H1 (cell line): ENCODE data around the gene TRIM32. TPM values are rescaled to one million over a fixed set of nuclear protein-coding genes. Genes with fewer than 3 reads are reported as not detected.

Experiments used
- CTCF ChIA-PET: fragments of 300-600 bp; sonication (Branson Sonifier 250); formaldehyde crosslinking; loops from one replicate; lab custom pipeline; 2021; ENCODE audit not compliant: partially characterized antibody; lab: Charles Lee
- POLR2A ChIA-PET: fragments of 300-600 bp; sonication (Branson Sonifier 250); formaldehyde crosslinking; loops from one replicate; lab custom pipeline; 2021; ENCODE audit warnings: inconsistent platforms; ENCODE audit not compliant: partially characterized antibody; lab: Charles Lee
- DNase-seq, 2 experiments: peaks; one replicate each; pipeline versions ENCODE4 v3.0.0 to v3.0.0-alpha.2; 2010 to 2022; ENCODE audit warnings: low spot score in 2 of 2, low read depth in 1 of 2, mixed read lengths in 1 of 2
- FAIRE-seq: peaks from 2 replicates; lab custom pipeline; 2011; peaks lifted over from hg19 to GRCh38; lab: Jason Lieb, UNC
- H2AFZ ChIP-seq: 2 replicates; pipeline ENCODE4 v1.8.1; 2012; ENCODE audit warnings: low read length, inconsistent platforms
- H2AK5ac ChIP-seq: 2 replicates; pipeline ENCODE4 v1.6.1; 2013; ENCODE audit warnings: low read depth, low read length
- H2BK120ac ChIP-seq: replicated peaks from 2 replicates; pipeline ENCODE3; 2013; ENCODE audit warnings: low read depth, low read length, inconsistent platforms
- H2BK12ac ChIP-seq: 2 replicates; pipeline ENCODE4 v1.6.1; 2013; ENCODE audit warnings: low read depth, low read length
- H2BK15ac ChIP-seq: 2 replicates; pipeline ENCODE4 v1.6.1; 2013; ENCODE audit warnings: low read length
- H2BK20ac ChIP-seq: 2 replicates; pipeline ENCODE4 v1.6.1; 2013; ENCODE audit warnings: low read length
- H2BK5ac ChIP-seq: 2 replicates; pipeline ENCODE4 v1.6.1; 2013; ENCODE audit warnings: low read depth, low read length
- H3K14ac ChIP-seq: 2 replicates; pipeline ENCODE4 v1.6.1; 2013; ENCODE audit warnings: inconsistent platforms; ENCODE audit not compliant: insufficient read length
- H3K18ac ChIP-seq: 2 replicates; pipeline ENCODE4 v1.6.1; 2013; ENCODE audit warnings: low read length; ENCODE audit errors: extremely low read depth
- H3K23ac ChIP-seq: 2 replicates; pipeline ENCODE4 v1.6.1; 2013; ENCODE audit warnings: inconsistent platforms; ENCODE audit not compliant: insufficient read length
- H3K23me2 ChIP-seq: 2 replicates; pipeline ENCODE4 v1.6.1; 2013; ENCODE audit warnings: low read depth, low read length
- H3K27ac ChIP-seq: 2 replicates; pipeline ENCODE4 v1.6.1; 2011; ENCODE audit warnings: low read depth, low read length, inconsistent platforms
- H3K27me3 ChIP-seq, 4 experiments: replicated peaks in 1 of 4; 1 replicate in 1 of 4; 2 replicates in 3 of 4; pipeline versions ENCODE4 v1.6.1 to v1.8.1; 2011 to 2013; ENCODE audit warnings: low read length in 3 of 4, mild to moderate bottlenecking in 3 of 4, inconsistent platforms in 2 of 4, mixed read lengths in 2 of 4, moderate library complexity in 1 of 4; ENCODE audit not compliant: control insufficient read depth in 3 of 4, insufficient read depth in 3 of 4; ENCODE audit errors: extremely low read depth in 1 of 4
- H3K36me3 ChIP-seq, 4 experiments: 2 replicates each; pipeline versions ENCODE4 v1.6.1 to v1.8.1; 2011 to 2013; ENCODE audit warnings: mild to moderate bottlenecking in 4 of 4, low read length in 3 of 4, moderate library complexity in 2 of 4, control low read depth in 1 of 4, inconsistent platforms in 1 of 4; ENCODE audit not compliant: insufficient read depth in 4 of 4, control insufficient read depth in 2 of 4
- H3K4ac ChIP-seq: replicated peaks from 2 replicates; pipeline ENCODE3; 2013; ENCODE audit warnings: low read length, low read depth, mixed read lengths, inconsistent platforms; ENCODE audit not compliant: insufficient read length
- H3K4me1 ChIP-seq, 4 experiments: replicated peaks in 1 of 4; 1 replicate in 1 of 4; 2 replicates in 3 of 4; pipeline versions ENCODE4 v1.6.1 to v1.8.1; 2011 to 2013; ENCODE audit warnings: low read length in 3 of 4, inconsistent platforms in 2 of 4, mixed read lengths in 1 of 4; ENCODE audit not compliant: insufficient read depth in 4 of 4, control insufficient read depth in 3 of 4
- H3K4me2 ChIP-seq, 2 experiments: 2 replicates each; pipeline versions ENCODE4 v1.6.1 to v1.8.1; 2011 to 2013; ENCODE audit warnings: low read depth in 2 of 2, low read length in 2 of 2, control low read depth in 1 of 2, inconsistent platforms in 1 of 2, mild to moderate bottlenecking in 1 of 2; ENCODE audit not compliant: insufficient read depth in 1 of 2
- H3K4me3 ChIP-seq, 4 experiments: fragments of 200-600, 300-600 bp in 1 of 4; sonication (generic), shearing (Covaris generic), sonication (Bioruptor Twin) in 1 of 4; 2 replicates each; pipeline versions ENCODE4 v1.5.1 to v1.8.1; 2011 to 2016; ENCODE audit warnings: low read length in 4 of 4, low read depth in 3 of 4, control low read depth in 2 of 4, inconsistent platforms in 2 of 4, mild to moderate bottlenecking in 2 of 4, mixed read lengths in 1 of 4, moderate library complexity in 1 of 4; ENCODE audit not compliant: insufficient read depth in 2 of 4; ENCODE audit errors: extremely low read depth in 1 of 4
- H3K56ac ChIP-seq: replicated peaks from 2 replicates; pipeline ENCODE3; 2013; ENCODE audit warnings: low read depth, mild to moderate bottlenecking, mixed read lengths, low read length, inconsistent platforms; ENCODE audit not compliant: insufficient read length
- H3K79me1 ChIP-seq: 2 replicates; pipeline ENCODE4 v1.6.1; 2013; ENCODE audit warnings: low read depth, low read length, control low read depth
- H3K79me2 ChIP-seq, 2 experiments: 2 replicates each; pipeline versions ENCODE4 v1.6.1 to v1.8.1; 2012 to 2013; ENCODE audit warnings: low read length in 2 of 2, mild to moderate bottlenecking in 2 of 2, inconsistent platforms in 1 of 2; ENCODE audit not compliant: insufficient read depth in 2 of 2, control insufficient read depth in 1 of 2
- H3K9ac ChIP-seq, 4 experiments: replicated peaks in 1 of 4; 1 replicate in 1 of 4; 2 replicates in 3 of 4; pipeline versions ENCODE4 v1.6.1 to v1.8.1; 2011 to 2013; ENCODE audit warnings: low read depth in 3 of 4, low read length in 3 of 4, control low read depth in 2 of 4, mild to moderate bottlenecking in 2 of 4, moderate library complexity in 2 of 4, inconsistent platforms in 1 of 4; ENCODE audit errors: extremely low read depth in 1 of 4
- H3K9me3 ChIP-seq, 2 experiments: 2 replicates each; pipeline versions ENCODE4 v1.6.1 to v1.8.1; 2012 to 2013; ENCODE audit warnings: mild to moderate bottlenecking in 2 of 2, moderate library complexity in 2 of 2, control low read depth in 1 of 2, inconsistent platforms in 1 of 2, low read depth in 1 of 2, low read length in 1 of 2, mixed read lengths in 1 of 2; ENCODE audit not compliant: insufficient read depth in 2 of 2
- H4K20me1 ChIP-seq, 2 experiments: replicated peaks in 1 of 2; 2 replicates each; pipeline versions ENCODE3 to v1.8.1; 2011 to 2013; ENCODE audit warnings: inconsistent platforms in 2 of 2, low read length in 2 of 2, mild to moderate bottlenecking in 1 of 2; ENCODE audit not compliant: insufficient read depth in 2 of 2, control insufficient read depth in 1 of 2
- H4K5ac ChIP-seq: 2 replicates; pipeline ENCODE4 v1.6.1; 2013; ENCODE audit warnings: low read length, low read depth, mixed read lengths, inconsistent platforms; ENCODE audit not compliant: insufficient read length
- H4K8ac ChIP-seq: 2 replicates; pipeline ENCODE4 v1.8.0; 2013; ENCODE audit warnings: mild to moderate bottlenecking, moderate library complexity, low read length, inconsistent platforms; ENCODE audit not compliant: insufficient read depth; ENCODE audit errors: extremely low read depth
- H4K91ac ChIP-seq: replicated peaks from 2 replicates; pipeline ENCODE3; 2013; ENCODE audit warnings: low read length, mixed read lengths, inconsistent platforms; ENCODE audit not compliant: insufficient read length
- JUN ChIP-seq: IDR thresholded peaks from 2 replicates; pipeline ENCODE4 v1.6.1; 2011; ENCODE audit warnings: low read depth, mild to moderate bottlenecking, improper control_type of control experiment, low read length
- MAX ChIP-seq: IDR thresholded peaks from 2 replicates; pipeline ENCODE4 v1.6.1; 2012; ENCODE audit warnings: inconsistent platforms
- NRF1 ChIP-seq: IDR thresholded peaks from 2 replicates; pipeline ENCODE4 v1.6.1; 2011; ENCODE audit warnings: mild to moderate bottlenecking, low read depth, low read length, improper control_type of control experiment
- RBBP5 ChIP-seq: IDR thresholded peaks from 2 replicates; pipeline ENCODE4 v1.7.1; 2012; ENCODE audit warnings: low read depth, mild to moderate bottlenecking, inconsistent platforms, low read length, moderate library complexity, borderline replicate concordance
- RFX5 ChIP-seq: IDR thresholded peaks from 2 replicates; pipeline ENCODE4 v1.6.1; 2011; ENCODE audit warnings: low read depth, low read length, improper control_type of control experiment, borderline replicate concordance
- TAF7 ChIP-seq: optimal IDR thresholded peaks from 2 replicates; pipeline ENCODE3; 2011; ENCODE audit warnings: low read depth, mild to moderate bottlenecking, inconsistent platforms, low read length, moderate library complexity, borderline replicate concordance
- WGBS, 2 experiments: shearing (Covaris generic) in 1 of 2; methylation state at CpG; one replicate each; pipeline versions ENCODE4 v1.1.6 to v1.1.7; 2013 to 2015; ENCODE audit warnings: low lambda C conversion rate in 2 of 2, mixed read lengths in 2 of 2, inconsistent platforms in 1 of 2, low coverage in 1 of 2, missing lambda C conversion rate in 1 of 2; ENCODE audit not compliant: insufficient replicate concordance in 2 of 2, insufficient coverage in 1 of 2, insufficient read length in 1 of 2; ENCODE audit errors: extremely low coverage in 1 of 2, missing lambda C conversion rate in 1 of 2; 5-methylcytosine and 5-hydroxymethylcytosine counted together
- polyA plus RNA-seq, 7 experiments: library from polyadenylated mRNA; depleted of rRNA in 3 of 7; stranded (reverse) in 5 of 7; unstranded in 2 of 7; fragments of >200 nt in 5 of 7; fragments of 200-250 nt in 2 of 7; gene quantifications; 1 replicate in 5 of 7; 2 replicates in 1 of 7; 4 replicates in 1 of 7; pipeline versions ENCODE4 v1.2.1 to v1.2.3, GENCODE V29; 2011 to 2013; ENCODE audit warnings: missing spikeins in 2 of 7, mixed read lengths in 2 of 7
- total RNA-seq: library from RNA; stranded (reverse); fragmentation: NEBNext Ultra II Directional; extraction: Animal tissue kit (Norgen Biotek cat#: 25700); gene quantifications from 2 replicates; pipeline ENCODE4 v1.2.1, GENCODE V29; 2021

TRIM32 gene
- total and polyA plus RNA-seq, 2 of the 8 experiments (the other 6 are each of a cell fraction or from before 2014, with no cell fraction given) = 10.5 to 17.3 TPM

GRCh38 chr9:116647515-116647809 lies 39.6 kb upstream of the TRIM32 start:
- ChIA-PET POLR2A (no interaction called here), CTCF (interaction anchor here (0.8 to 3.8 kb wide), 19 partner anchors 10 to 1055 kb away, joined by 3 to 66 read pairs (median 4); no protein-coding TSS in a partner anchor)
- Histone ChIP-seq H2AFZ (no peak overlapping the region), H2BK12ac (no peak overlapping the region), H3K79me2 (no peaks in the 10 kb centered on the region), H4K20me1 (no peaks in the 10 kb centered on the region), H3K14ac (no peak overlapping the region), H3K23ac (no peak overlapping the region), H3K9me3 (no peaks in the 10 kb centered on the region), H3K27ac (no peak overlapping the region), H3K36me3 (no peaks in the 10 kb centered on the region), H3K27me3 (no peaks in the 10 kb centered on the region), H4K91ac (no peak overlapping the region), H3K4me1 (no peaks in the 10 kb centered on the region), H3K23me2 (no peaks in the 10 kb centered on the region), H2BK5ac (no peak overlapping the region), H4K8ac (no peak overlapping the region), H2AK5ac (no peak overlapping the region), H3K56ac (no peak overlapping the region), H4K5ac (no peak overlapping the region), H2BK120ac (no peak overlapping the region), H3K79me1 (no peaks in the 10 kb centered on the region), H3K9ac (no peak overlapping the region), H3K18ac (no peak overlapping the region), H2BK15ac (no peak overlapping the region), H3K4ac (no peak overlapping the region), H3K4me3 (no peak overlapping the region), H2BK20ac (no peak overlapping the region), H3K4me2 (no peak overlapping the region)
- DNase-seq = no peak
- WGBS, 2 experiments = 91% methylated on average over 4 of the region's 4 CpGs; no CpG with 5 or more reads in 1 of the 2 experiments
- no peak for FAIRE-seq
- no peak for TF ChIP-seq NRF1
- no peak for TF ChIP-seq MAX
- TF ChIP-seq JUN = no peak
- no peak for TF ChIP-seq TAF7
- no peak for TF ChIP-seq RBBP5
- no peak for TF ChIP-seq RFX5
